ENCODE results near the gene ZNF451.

DNA sequence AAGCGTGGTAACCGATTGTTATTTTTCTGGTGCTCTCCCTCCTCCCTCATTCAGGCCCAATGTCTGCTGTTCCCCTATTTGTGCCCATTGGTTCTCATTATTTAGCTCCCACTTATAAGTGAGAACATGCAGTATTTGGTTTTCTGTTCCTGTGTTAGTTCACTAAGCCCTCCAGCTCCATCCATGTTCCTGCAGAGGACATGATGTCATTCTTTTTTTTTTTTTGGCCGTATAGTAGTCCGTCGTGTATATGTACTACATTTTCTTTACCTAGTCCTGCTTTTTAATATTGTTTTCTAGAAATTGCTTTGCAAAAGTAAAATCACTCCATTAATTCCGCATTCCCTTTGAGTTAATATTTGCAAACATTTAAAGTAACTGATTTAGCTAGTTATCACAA is 23.1 kb downstream of the ZNF451 start:
- no peak for TF ChIP-seq CTCF (IDR thresholded peaks at IDR 0.05; ENCODE audit: insufficient read depth, low read length, poor library complexity, severe bottlenecking)
- TF ChIP-seq EZH2phosphoT487 (conservative IDR thresholded peaks at IDR 0.05; ENCODE audit: low read length), result no peak

Data from SU-DHL-6 (cell line).